HL-60 (cell line): ENCODE data around the gene KAZN.

Experiments used
- GABPA ChIP-seq: IDR thresholded peaks from 2 replicates; pipeline ENCODE4 v1.6.1; 2012; ENCODE audit warnings: low read depth
- POLR2AphosphoS5 ChIP-seq: IDR thresholded peaks from 2 replicates; pipeline ENCODE4 v1.6.1; 2012; ENCODE audit warnings: low read depth
- TF ChIP-seq, protein P1 (sequence below): IDR thresholded peaks from one replicate; pipeline ENCODE4 v1.5.1; 2011; ENCODE audit warnings: low read length, control low read depth, inconsistent platforms; ENCODE audit not compliant: insufficient read depth
- TF ChIP-seq, protein P2 (sequence below): IDR thresholded peaks from 2 replicates; pipeline ENCODE4 v1.6.1; 2012; ENCODE audit warnings: low read depth; ENCODE audit not compliant: insufficient replicate concordance

DNA sequence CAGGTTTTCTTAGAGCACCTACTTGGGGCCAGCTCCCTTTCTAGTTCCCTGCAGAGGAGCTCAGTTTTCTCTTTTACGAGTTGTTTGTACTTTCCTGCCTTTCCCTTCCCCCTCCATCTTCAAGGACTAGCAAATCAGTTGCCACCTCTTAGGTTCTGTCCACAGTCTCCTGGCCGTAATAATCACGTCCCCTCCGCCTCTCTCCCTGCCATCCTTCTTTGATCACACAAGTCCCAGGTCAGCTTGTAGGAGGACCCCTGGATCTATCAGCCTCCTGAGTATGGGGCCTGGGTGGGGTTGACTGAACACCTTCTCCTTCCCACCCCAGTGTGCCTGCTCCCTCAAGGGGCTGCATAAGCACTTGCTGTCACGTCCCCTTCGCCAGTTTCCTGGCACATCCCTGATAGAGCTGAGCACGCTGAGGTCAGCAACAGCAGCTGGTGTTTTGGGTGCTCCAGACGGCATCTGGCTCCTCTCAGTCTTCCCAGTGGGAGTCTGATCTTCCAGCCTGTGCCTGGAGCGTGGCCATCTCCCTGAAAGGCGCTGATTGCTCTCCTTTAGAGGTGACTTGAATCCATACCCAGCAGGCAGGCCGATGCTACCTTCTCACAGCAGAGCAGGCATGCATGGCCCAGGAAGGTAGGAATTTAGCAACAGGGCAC lies 338.9 kb downstream of the KAZN start:
- TF ChIP-seq, protein P1, sequence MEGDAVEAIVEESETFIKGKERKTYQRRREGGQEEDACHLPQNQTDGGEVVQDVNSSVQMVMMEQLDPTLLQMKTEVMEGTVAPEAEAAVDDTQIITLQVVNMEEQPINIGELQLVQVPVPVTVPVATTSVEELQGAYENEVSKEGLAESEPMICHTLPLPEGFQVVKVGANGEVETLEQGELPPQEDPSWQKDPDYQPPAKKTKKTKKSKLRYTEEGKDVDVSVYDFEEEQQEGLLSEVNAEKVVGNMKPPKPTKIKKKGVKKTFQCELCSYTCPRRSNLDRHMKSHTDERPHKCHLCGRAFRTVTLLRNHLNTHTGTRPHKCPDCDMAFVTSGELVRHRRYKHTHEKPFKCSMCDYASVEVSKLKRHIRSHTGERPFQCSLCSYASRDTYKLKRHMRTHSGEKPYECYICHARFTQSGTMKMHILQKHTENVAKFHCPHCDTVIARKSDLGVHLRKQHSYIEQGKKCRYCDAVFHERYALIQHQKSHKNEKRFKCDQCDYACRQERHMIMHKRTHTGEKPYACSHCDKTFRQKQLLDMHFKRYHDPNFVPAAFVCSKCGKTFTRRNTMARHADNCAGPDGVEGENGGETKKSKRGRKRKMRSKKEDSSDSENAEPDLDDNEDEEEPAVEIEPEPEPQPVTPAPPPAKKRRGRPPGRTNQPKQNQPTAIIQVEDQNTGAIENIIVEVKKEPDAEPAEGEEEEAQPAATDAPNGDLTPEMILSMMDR = no peak
- TF ChIP-seq, protein P2, sequence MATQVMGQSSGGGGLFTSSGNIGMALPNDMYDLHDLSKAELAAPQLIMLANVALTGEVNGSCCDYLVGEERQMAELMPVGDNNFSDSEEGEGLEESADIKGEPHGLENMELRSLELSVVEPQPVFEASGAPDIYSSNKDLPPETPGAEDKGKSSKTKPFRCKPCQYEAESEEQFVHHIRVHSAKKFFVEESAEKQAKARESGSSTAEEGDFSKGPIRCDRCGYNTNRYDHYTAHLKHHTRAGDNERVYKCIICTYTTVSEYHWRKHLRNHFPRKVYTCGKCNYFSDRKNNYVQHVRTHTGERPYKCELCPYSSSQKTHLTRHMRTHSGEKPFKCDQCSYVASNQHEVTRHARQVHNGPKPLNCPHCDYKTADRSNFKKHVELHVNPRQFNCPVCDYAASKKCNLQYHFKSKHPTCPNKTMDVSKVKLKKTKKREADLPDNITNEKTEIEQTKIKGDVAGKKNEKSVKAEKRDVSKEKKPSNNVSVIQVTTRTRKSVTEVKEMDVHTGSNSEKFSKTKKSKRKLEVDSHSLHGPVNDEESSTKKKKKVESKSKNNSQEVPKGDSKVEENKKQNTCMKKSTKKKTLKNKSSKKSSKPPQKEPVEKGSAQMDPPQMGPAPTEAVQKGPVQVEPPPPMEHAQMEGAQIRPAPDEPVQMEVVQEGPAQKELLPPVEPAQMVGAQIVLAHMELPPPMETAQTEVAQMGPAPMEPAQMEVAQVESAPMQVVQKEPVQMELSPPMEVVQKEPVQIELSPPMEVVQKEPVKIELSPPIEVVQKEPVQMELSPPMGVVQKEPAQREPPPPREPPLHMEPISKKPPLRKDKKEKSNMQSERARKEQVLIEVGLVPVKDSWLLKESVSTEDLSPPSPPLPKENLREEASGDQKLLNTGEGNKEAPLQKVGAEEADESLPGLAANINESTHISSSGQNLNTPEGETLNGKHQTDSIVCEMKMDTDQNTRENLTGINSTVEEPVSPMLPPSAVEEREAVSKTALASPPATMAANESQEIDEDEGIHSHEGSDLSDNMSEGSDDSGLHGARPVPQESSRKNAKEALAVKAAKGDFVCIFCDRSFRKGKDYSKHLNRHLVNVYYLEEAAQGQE = no peak
- no peak for TF ChIP-seq POLR2AphosphoS5
- TF ChIP-seq GABPA = no peak
